ENCODE measurements around the gene PLEKHA6.

GRCh38 chr1:204250428-204251030 is 109.2 kb downstream of the PLEKHA6 start:
- TF ChIP-seq, protein P1, sequence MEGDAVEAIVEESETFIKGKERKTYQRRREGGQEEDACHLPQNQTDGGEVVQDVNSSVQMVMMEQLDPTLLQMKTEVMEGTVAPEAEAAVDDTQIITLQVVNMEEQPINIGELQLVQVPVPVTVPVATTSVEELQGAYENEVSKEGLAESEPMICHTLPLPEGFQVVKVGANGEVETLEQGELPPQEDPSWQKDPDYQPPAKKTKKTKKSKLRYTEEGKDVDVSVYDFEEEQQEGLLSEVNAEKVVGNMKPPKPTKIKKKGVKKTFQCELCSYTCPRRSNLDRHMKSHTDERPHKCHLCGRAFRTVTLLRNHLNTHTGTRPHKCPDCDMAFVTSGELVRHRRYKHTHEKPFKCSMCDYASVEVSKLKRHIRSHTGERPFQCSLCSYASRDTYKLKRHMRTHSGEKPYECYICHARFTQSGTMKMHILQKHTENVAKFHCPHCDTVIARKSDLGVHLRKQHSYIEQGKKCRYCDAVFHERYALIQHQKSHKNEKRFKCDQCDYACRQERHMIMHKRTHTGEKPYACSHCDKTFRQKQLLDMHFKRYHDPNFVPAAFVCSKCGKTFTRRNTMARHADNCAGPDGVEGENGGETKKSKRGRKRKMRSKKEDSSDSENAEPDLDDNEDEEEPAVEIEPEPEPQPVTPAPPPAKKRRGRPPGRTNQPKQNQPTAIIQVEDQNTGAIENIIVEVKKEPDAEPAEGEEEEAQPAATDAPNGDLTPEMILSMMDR (IDR thresholded peaks at IDR 0.05 in 4 of 5, conservative IDR thresholded peaks at IDR 0.05 in 1 of 5), result no peak
- TF ChIP-seq POLR2A (IDR thresholded peaks at IDR 0.05), result no peak
